H1 (cell line): ENCODE results near the gene FSCN2. TPM values are rescaled to one million over a fixed set of nuclear protein-coding genes. Genes with fewer than 3 reads are reported as not detected.
A peak's percentile ranks its signal among the peaks of the same experiment; 100 is the strongest.

Experiments used
- CTCF ChIA-PET: fragments of 300-600 bp; sonication (Branson Sonifier 250); formaldehyde crosslinking; loops from one replicate; lab custom pipeline; 2021; ENCODE audit not compliant: partially characterized antibody; lab: Charles Lee
- POLR2A ChIA-PET: fragments of 300-600 bp; sonication (Branson Sonifier 250); formaldehyde crosslinking; loops from one replicate; lab custom pipeline; 2021; ENCODE audit warnings: inconsistent platforms; ENCODE audit not compliant: partially characterized antibody; lab: Charles Lee
- DNase-seq, 2 experiments: peaks; one replicate each; pipeline versions ENCODE4 v3.0.0 to v3.0.0-alpha.2; 2010 to 2022; ENCODE audit warnings: low spot score in 2 of 2, low read depth in 1 of 2, mixed read lengths in 1 of 2
- FAIRE-seq: peaks from 2 replicates; lab custom pipeline; 2011; peaks lifted over from hg19 to GRCh38; lab: Jason Lieb, UNC
- H2AFZ ChIP-seq: 2 replicates; pipeline ENCODE4 v1.8.1; 2012; ENCODE audit warnings: low read length, inconsistent platforms
- H2AK5ac ChIP-seq: 2 replicates; pipeline ENCODE4 v1.6.1; 2013; ENCODE audit warnings: low read depth, low read length
- H2BK120ac ChIP-seq: replicated peaks from 2 replicates; pipeline ENCODE3; 2013; ENCODE audit warnings: low read depth, low read length, inconsistent platforms
- H2BK12ac ChIP-seq: 2 replicates; pipeline ENCODE4 v1.6.1; 2013; ENCODE audit warnings: low read depth, low read length
- H2BK15ac ChIP-seq: 2 replicates; pipeline ENCODE4 v1.6.1; 2013; ENCODE audit warnings: low read length
- H2BK20ac ChIP-seq: 2 replicates; pipeline ENCODE4 v1.6.1; 2013; ENCODE audit warnings: low read length
- H2BK5ac ChIP-seq: 2 replicates; pipeline ENCODE4 v1.6.1; 2013; ENCODE audit warnings: low read depth, low read length
- H3K14ac ChIP-seq: 2 replicates; pipeline ENCODE4 v1.6.1; 2013; ENCODE audit warnings: inconsistent platforms; ENCODE audit not compliant: insufficient read length
- H3K18ac ChIP-seq: 2 replicates; pipeline ENCODE4 v1.6.1; 2013; ENCODE audit warnings: low read length; ENCODE audit errors: extremely low read depth
- H3K23ac ChIP-seq: 2 replicates; pipeline ENCODE4 v1.6.1; 2013; ENCODE audit warnings: inconsistent platforms; ENCODE audit not compliant: insufficient read length
- H3K23me2 ChIP-seq: 2 replicates; pipeline ENCODE4 v1.6.1; 2013; ENCODE audit warnings: low read depth, low read length
- H3K27ac ChIP-seq: 2 replicates; pipeline ENCODE4 v1.6.1; 2011; ENCODE audit warnings: low read depth, low read length, inconsistent platforms
- H3K27me3 ChIP-seq, 4 experiments: replicated peaks in 1 of 4; 1 replicate in 1 of 4; 2 replicates in 3 of 4; pipeline versions ENCODE4 v1.6.1 to v1.8.1; 2011 to 2013; ENCODE audit warnings: low read length in 3 of 4, mild to moderate bottlenecking in 3 of 4, inconsistent platforms in 2 of 4, mixed read lengths in 2 of 4, moderate library complexity in 1 of 4; ENCODE audit not compliant: control insufficient read depth in 3 of 4, insufficient read depth in 3 of 4; ENCODE audit errors: extremely low read depth in 1 of 4
- H3K36me3 ChIP-seq, 4 experiments: 2 replicates each; pipeline versions ENCODE4 v1.6.1 to v1.8.1; 2011 to 2013; ENCODE audit warnings: mild to moderate bottlenecking in 4 of 4, low read length in 3 of 4, moderate library complexity in 2 of 4, control low read depth in 1 of 4, inconsistent platforms in 1 of 4; ENCODE audit not compliant: insufficient read depth in 4 of 4, control insufficient read depth in 2 of 4
- H3K4ac ChIP-seq: replicated peaks from 2 replicates; pipeline ENCODE3; 2013; ENCODE audit warnings: low read length, low read depth, mixed read lengths, inconsistent platforms; ENCODE audit not compliant: insufficient read length
- H3K4me1 ChIP-seq, 4 experiments: replicated peaks in 1 of 4; 1 replicate in 1 of 4; 2 replicates in 3 of 4; pipeline versions ENCODE4 v1.6.1 to v1.8.1; 2011 to 2013; ENCODE audit warnings: low read length in 3 of 4, inconsistent platforms in 2 of 4, mixed read lengths in 1 of 4; ENCODE audit not compliant: insufficient read depth in 4 of 4, control insufficient read depth in 3 of 4
- H3K4me2 ChIP-seq, 2 experiments: 2 replicates each; pipeline versions ENCODE4 v1.6.1 to v1.8.1; 2011 to 2013; ENCODE audit warnings: low read depth in 2 of 2, low read length in 2 of 2, control low read depth in 1 of 2, inconsistent platforms in 1 of 2, mild to moderate bottlenecking in 1 of 2; ENCODE audit not compliant: insufficient read depth in 1 of 2
- H3K4me3 ChIP-seq, 4 experiments: fragments of 200-600, 300-600 bp in 1 of 4; sonication (generic), shearing (Covaris generic), sonication (Bioruptor Twin) in 1 of 4; 2 replicates each; pipeline versions ENCODE4 v1.5.1 to v1.8.1; 2011 to 2016; ENCODE audit warnings: low read length in 4 of 4, low read depth in 3 of 4, control low read depth in 2 of 4, inconsistent platforms in 2 of 4, mild to moderate bottlenecking in 2 of 4, mixed read lengths in 1 of 4, moderate library complexity in 1 of 4; ENCODE audit not compliant: insufficient read depth in 2 of 4; ENCODE audit errors: extremely low read depth in 1 of 4
- H3K56ac ChIP-seq: replicated peaks from 2 replicates; pipeline ENCODE3; 2013; ENCODE audit warnings: low read depth, mild to moderate bottlenecking, mixed read lengths, low read length, inconsistent platforms; ENCODE audit not compliant: insufficient read length
- H3K79me1 ChIP-seq: 2 replicates; pipeline ENCODE4 v1.6.1; 2013; ENCODE audit warnings: low read depth, low read length, control low read depth
- H3K79me2 ChIP-seq, 2 experiments: 2 replicates each; pipeline versions ENCODE4 v1.6.1 to v1.8.1; 2012 to 2013; ENCODE audit warnings: low read length in 2 of 2, mild to moderate bottlenecking in 2 of 2, inconsistent platforms in 1 of 2; ENCODE audit not compliant: insufficient read depth in 2 of 2, control insufficient read depth in 1 of 2
- H3K9ac ChIP-seq, 4 experiments: replicated peaks in 1 of 4; 1 replicate in 1 of 4; 2 replicates in 3 of 4; pipeline versions ENCODE4 v1.6.1 to v1.8.1; 2011 to 2013; ENCODE audit warnings: low read depth in 3 of 4, low read length in 3 of 4, control low read depth in 2 of 4, mild to moderate bottlenecking in 2 of 4, moderate library complexity in 2 of 4, inconsistent platforms in 1 of 4; ENCODE audit errors: extremely low read depth in 1 of 4
- H3K9me3 ChIP-seq, 2 experiments: 2 replicates each; pipeline versions ENCODE4 v1.6.1 to v1.8.1; 2012 to 2013; ENCODE audit warnings: mild to moderate bottlenecking in 2 of 2, moderate library complexity in 2 of 2, control low read depth in 1 of 2, inconsistent platforms in 1 of 2, low read depth in 1 of 2, low read length in 1 of 2, mixed read lengths in 1 of 2; ENCODE audit not compliant: insufficient read depth in 2 of 2
- H4K20me1 ChIP-seq, 2 experiments: replicated peaks in 1 of 2; 2 replicates each; pipeline versions ENCODE3 to v1.8.1; 2011 to 2013; ENCODE audit warnings: inconsistent platforms in 2 of 2, low read length in 2 of 2, mild to moderate bottlenecking in 1 of 2; ENCODE audit not compliant: insufficient read depth in 2 of 2, control insufficient read depth in 1 of 2
- H4K5ac ChIP-seq: 2 replicates; pipeline ENCODE4 v1.6.1; 2013; ENCODE audit warnings: low read length, low read depth, mixed read lengths, inconsistent platforms; ENCODE audit not compliant: insufficient read length
- H4K8ac ChIP-seq: 2 replicates; pipeline ENCODE4 v1.8.0; 2013; ENCODE audit warnings: mild to moderate bottlenecking, moderate library complexity, low read length, inconsistent platforms; ENCODE audit not compliant: insufficient read depth; ENCODE audit errors: extremely low read depth
- H4K91ac ChIP-seq: replicated peaks from 2 replicates; pipeline ENCODE3; 2013; ENCODE audit warnings: low read length, mixed read lengths, inconsistent platforms; ENCODE audit not compliant: insufficient read length
- CREB1 ChIP-seq: IDR thresholded peaks from 2 replicates; pipeline ENCODE4 v1.6.1; 2012; ENCODE audit warnings: inconsistent platforms
- EP300 ChIP-seq, 2 experiments: IDR thresholded peaks; 1 replicate in 1 of 2; 2 replicates in 1 of 2; pipeline ENCODE4 v1.6.1; 2011 to 2012; ENCODE audit warnings: low read depth in 2 of 2, low read length in 2 of 2, mild to moderate bottlenecking in 2 of 2, borderline replicate concordance in 1 of 2, inconsistent platforms in 1 of 2, moderate library complexity in 1 of 2
- GTF2F1 ChIP-seq: IDR thresholded peaks from 2 replicates; pipeline ENCODE4 v1.6.1; 2012; ENCODE audit warnings: low read depth, low read length, improper control_type of control experiment, borderline replicate concordance
- JUN ChIP-seq: IDR thresholded peaks from 2 replicates; pipeline ENCODE4 v1.6.1; 2011; ENCODE audit warnings: low read depth, mild to moderate bottlenecking, improper control_type of control experiment, low read length
- RFX5 ChIP-seq: IDR thresholded peaks from 2 replicates; pipeline ENCODE4 v1.6.1; 2011; ENCODE audit warnings: low read depth, low read length, improper control_type of control experiment, borderline replicate concordance
- SRF ChIP-seq: IDR thresholded peaks from 2 replicates; pipeline ENCODE4 v1.6.1; 2011; ENCODE audit warnings: mild to moderate bottlenecking, low read depth, low read length, moderate library complexity
- WGBS, 2 experiments: shearing (Covaris generic) in 1 of 2; methylation state at CpG; one replicate each; pipeline versions ENCODE4 v1.1.6 to v1.1.7; 2013 to 2015; ENCODE audit warnings: low lambda C conversion rate in 2 of 2, mixed read lengths in 2 of 2, inconsistent platforms in 1 of 2, low coverage in 1 of 2, missing lambda C conversion rate in 1 of 2; ENCODE audit not compliant: insufficient replicate concordance in 2 of 2, insufficient coverage in 1 of 2, insufficient read length in 1 of 2; ENCODE audit errors: extremely low coverage in 1 of 2, missing lambda C conversion rate in 1 of 2; 5-methylcytosine and 5-hydroxymethylcytosine counted together
- polyA plus RNA-seq, 7 experiments: library from polyadenylated mRNA; depleted of rRNA in 3 of 7; stranded (reverse) in 5 of 7; unstranded in 2 of 7; fragments of >200 nt in 5 of 7; fragments of 200-250 nt in 2 of 7; gene quantifications; 1 replicate in 5 of 7; 2 replicates in 1 of 7; 4 replicates in 1 of 7; pipeline versions ENCODE4 v1.2.1 to v1.2.3, GENCODE V29; 2011 to 2013; ENCODE audit warnings: missing spikeins in 2 of 7, mixed read lengths in 2 of 7
- total RNA-seq: library from RNA; stranded (reverse); fragmentation: NEBNext Ultra II Directional; extraction: Animal tissue kit (Norgen Biotek cat#: 25700); gene quantifications from 2 replicates; pipeline ENCODE4 v1.2.1, GENCODE V29; 2021

Gene FSCN2
- total and polyA plus RNA-seq, 2 of the 8 experiments (the other 6 are each of a cell fraction or from before 2014, with no cell fraction given): 0.18 to 0.30 TPM

GRCh38 chr17:81520021-81520901, 7.9 kb upstream of the FSCN2 start:
- POLR2A ChIA-PET: interaction anchor here (2.4 to 30.5 kb wide), 5 partner anchors 9 to 32 kb away, joined by 10 to 1004 read pairs (median 16); partner anchors contain the start of genes ACTG1, FAAP100 and FSCN2
- Histone ChIP-seq H3K56ac (no peak overlapping the region), H3K9me3 (no peaks in the 10 kb centered on the region), H3K36me3 (no peaks in the 10 kb centered on the region)
- TF ChIP-seq EP300 (IDR thresholded peaks at IDR 0.05; ENCODE audit: borderline replicate concordance in 1 of 2, low read depth in 2 of 2, low read length in 2 of 2) (no peak), GTF2F1 (no peak), JUN (no peak), CREB1 (no peak), SRF (no peak), RFX5 (no peak)
- TF ChIP-seq, all 59 proteins: peak for 0
- FAIRE-seq (no peak), DNase-seq (no peak)
- WGBS, 2 experiments: 76% methylated on average over 14 of the region's 14 CpGs; no CpG with 5 or more reads in 1 of the 2 experiments
- Histone ChIP-seq H3K27me3 (peaks cover 0 to 43% (median 27%) of the 10 kb centered on the region in 4 experiments; a peak in 5 of 7 replicates), H3K4me1 (peaks cover 0 to 53% (median 30%) of the 10 kb centered on the region in 4 experiments; a peak in 6 of 7 replicates), H4K8ac (peak overlapping the region; percentile 71; the same call in 1 of the 2 replicates), H3K23ac (no peak overlapping the region), H3K4me3 (peak overlapping the region in 2 of 4 experiments; percentile 47 to 73; a peak in 4 of 8 replicates), H3K18ac (peak overlapping the region; percentile 78; the same call in 1 of the 2 replicates), H2AK5ac (peak overlapping the region; percentile 96; the same call in 1 of the 2 replicates), H2BK120ac (no peak overlapping the region), H4K91ac (no peak overlapping the region), H3K23me2 (peaks cover 17% of the 10 kb centered on the region; the same call in 1 of the 2 replicates), H2BK5ac (peak overlapping the region; percentile 16; the same call in 1 of the 2 replicates), H3K4me2 (peak overlapping the region; percentile 74 to 95), H3K79me2 (peaks cover 0 to 13% of the 10 kb centered on the region in 2 experiments; a peak in 2 of 4 replicates), H3K27ac (no peak overlapping the region), H3K14ac (no peak overlapping the region), H2BK12ac (no peak overlapping the region; the same call in 1 of the 2 replicates), H4K5ac (no peak overlapping the region), H3K79me1 (0 out of 2 replicates have a peak, but pooled peaks cover 5% of the 10 kb centered on the region), H4K20me1 (peaks cover 2 to 11% of the 10 kb centered on the region in 2 experiments), H2AFZ (no peak overlapping the region), H3K4ac (peak overlapping the region; percentile 59), H2BK20ac (no peak overlapping the region), H3K9ac (no peak overlapping the region), H2BK15ac (peak overlapping the region; percentile 72; the same call in 1 of the 2 replicates)
- CTCF ChIA-PET: interaction anchor here (1.5 to 5.2 kb wide), 4 partner anchors 17 to 118 kb away, joined by 3 to 33 read pairs (median 5); no protein-coding TSS in a partner anchor
